Hepatocyte (in vitro differentiated cells): ENCODE data around the gene CCDC196. TPM values are rescaled to one million over a fixed set of nuclear protein-coding genes. Genes with fewer than 3 reads are reported as not detected.

Source experiments
- DNase-seq: peaks from one replicate; pipeline ENCODE4 v3.0.0-alpha.2; 2016; ENCODE audit warnings: low spot score
- H2AFZ ChIP-seq: fragments of 200-600 bp; sonication (generic); 2 replicates; pipeline ENCODE4 v1.6.0; 2016; ENCODE audit warnings: antibody characterized with exemption, mild to moderate bottlenecking
- H3K27ac ChIP-seq: fragments of 200-600 bp; sonication (generic); 2 replicates; pipeline ENCODE4 v1.5.1; 2016; ENCODE audit warnings: mild to moderate bottlenecking
- H3K27me3 ChIP-seq: fragments of 200-600 bp; sonication (generic); 2 replicates; pipeline ENCODE4 v1.6.1; 2016
- H3K36me3 ChIP-seq: fragments of 200-600 bp; sonication (generic); replicated peaks from 2 replicates; pipeline ENCODE4 v1.5.1; 2016; ENCODE audit warnings: low read depth; ENCODE audit not compliant: insufficient read depth
- H3K4me1 ChIP-seq: fragments of 200-600 bp; sonication (generic); 2 replicates; pipeline ENCODE4 v1.5.1; 2016; ENCODE audit warnings: mild to moderate bottlenecking, moderate library complexity; ENCODE audit not compliant: insufficient read depth
- H3K4me2 ChIP-seq: fragments of 200-600 bp; sonication (generic); 2 replicates; pipeline ENCODE4 v1.6.0; 2016
- H3K4me3 ChIP-seq: fragments of 200-600 bp; sonication (generic); 2 replicates; pipeline ENCODE4 v1.5.1; 2016; ENCODE audit warnings: mild to moderate bottlenecking
- H3K79me2 ChIP-seq: fragments of 200-600 bp; sonication (generic); 2 replicates; pipeline ENCODE4 v1.6.0; 2017; ENCODE audit warnings: mild to moderate bottlenecking
- H3K9me2 ChIP-seq: fragments of 200-600 bp; sonication (generic); replicated peaks from 2 replicates; pipeline ENCODE4 v1.6.0; 2017; ENCODE audit warnings: mild to moderate bottlenecking; ENCODE audit not compliant: insufficient read depth
- H3K9me3 ChIP-seq: fragments of 200-600 bp; sonication (generic); 2 replicates; pipeline ENCODE4 v1.5.1; 2016; ENCODE audit warnings: low read depth, mild to moderate bottlenecking
- H4K20me1 ChIP-seq: fragments of 200-600 bp; sonication (generic); 2 replicates; pipeline ENCODE4 v1.6.0; 2016; ENCODE audit warnings: mild to moderate bottlenecking; ENCODE audit not compliant: insufficient read depth, poor library complexity, severe bottlenecking
- CTCF ChIP-seq: fragments of 200-600 bp; sonication (generic); IDR thresholded peaks from 2 replicates; pipeline ENCODE4 v1.5.1; 2016; ENCODE audit warnings: antibody characterized with exemption, mild to moderate bottlenecking; ENCODE audit not compliant: poor library complexity
- EZH2 ChIP-seq: fragments of 200-600 bp; sonication (generic); IDR thresholded peaks from 2 replicates; pipeline ENCODE4 v1.6.1; 2016; ENCODE audit warnings: antibody characterized with exemption, mild to moderate bottlenecking, borderline replicate concordance
- EZH2phosphoT487 ChIP-seq: fragments of 200-600 bp; sonication (generic); IDR thresholded peaks from one replicate; pipeline ENCODE4 v1.6.1; 2018; ENCODE audit warnings: antibody characterized with exemption, mild to moderate bottlenecking, low read depth, moderate library complexity; ENCODE audit not compliant: unreplicated experiment, severe bottlenecking
- WGBS: methylation state at CpG from one replicate; pipeline ENCODE4 v1.1.6; 2016; ENCODE audit warnings: low lambda C conversion rate; ENCODE audit errors: missing lambda C conversion rate; 5-methylcytosine and 5-hydroxymethylcytosine counted together
- polyA plus RNA-seq: library from polyadenylated mRNA; unstranded; fragments of >200 nt; fragmentation: Nextera tagmentation; extraction: Ambion mirVana; gene quantifications from 2 replicates; pipeline ENCODE4 v1.2.1, GENCODE V29; 2016
- total RNA-seq: library from RNA; depleted of rRNA; stranded (reverse); fragments of >200 nt; gene quantifications from 2 replicates; pipeline ENCODE4 v1.2.3, GENCODE V29; 2014

The CCDC196 gene
- total and polyA plus RNA-seq, 2 experiments from 2014 or later = not detected

GRCh38 chr14:66508846-66509621 lies 22.9 kb downstream of the CCDC196 start:
- H3K4me1 ChIP-seq = peaks cover 11% of the 10 kb centered on the region
- peak overlapping the region; percentile 74 for H2AFZ ChIP-seq
- H3K27ac ChIP-seq = peak overlapping the region; percentile 88
- H4K20me1 ChIP-seq = peaks cover 18% of the 10 kb centered on the region
- TF ChIP-seq CTCF (no peak), EZH2 (no peak), EZH2phosphoT487 (no peak)
- H3K79me2 ChIP-seq = peaks cover 45% of the 10 kb centered on the region
- H3K9me3 ChIP-seq = no peaks in the 10 kb centered on the region
- H3K4me3 ChIP-seq = peak overlapping the region; percentile 97
- under 1% methylated on average over 40 of the region's 57 CpGs for whole genome bisulfite sequencing
- H3K9me2 ChIP-seq = no peaks in the 10 kb centered on the region
- no peaks in the 10 kb centered on the region for H3K27me3 ChIP-seq
- H3K36me3 ChIP-seq = no peaks in the 10 kb centered on the region
- H3K4me2 ChIP-seq = peak overlapping the region; percentile 97
- peak; percentile 57 for DNase-seq

GRCh38 chr14:66509874-66510273 lies 23.7 kb downstream of the CCDC196 start:
- Histone ChIP-seq H3K79me2 (peaks cover 53% of the 10 kb centered on the region), H3K4me2 (peak overlapping the region; percentile 97), H3K4me3 (peak overlapping the region; percentile 97), H3K27me3 (no peaks in the 10 kb centered on the region), H3K4me1 (peaks cover 11% of the 10 kb centered on the region), H3K36me3 (no peaks in the 10 kb centered on the region), H3K9me2 (no peaks in the 10 kb centered on the region), H4K20me1 (peaks cover 18% of the 10 kb centered on the region), H2AFZ (no peak overlapping the region), H3K9me3 (no peaks in the 10 kb centered on the region), H3K27ac (no peak overlapping the region)
- TF ChIP-seq CTCF = no peak
- no peak for TF ChIP-seq EZH2
- TF ChIP-seq EZH2phosphoT487 = no peak
- no peak for DNase-seq
- 60% methylated on average over 4 of the region's 4 CpGs for WGBS

GRCh38 chr14:66511849-66512248 lies 25.7 kb downstream of the CCDC196 start:
- Histone ChIP-seq H3K9me3 (no peaks in the 10 kb centered on the region), H3K27ac (no peak overlapping the region), H3K9me2 (no peaks in the 10 kb centered on the region), H3K27me3 (no peaks in the 10 kb centered on the region), H2AFZ (no peak overlapping the region), H3K36me3 (no peaks in the 10 kb centered on the region), H3K4me2 (no peak overlapping the region), H3K4me3 (no peak overlapping the region), H4K20me1 (peaks cover 18% of the 10 kb centered on the region), H3K79me2 (peaks cover 62% of the 10 kb centered on the region), H3K4me1 (peaks cover 9% of the 10 kb centered on the region)
- DNase-seq = no peak
- WGBS = 91% methylated on average over 1 of the region's 1 CpG
- TF ChIP-seq EZH2phosphoT487 (no peak), CTCF (no peak), EZH2 (no peak)
